G401.6 (cell line): ENCODE data around the gene USP47.
A peak's percentile ranks its signal among the peaks of the same experiment; 100 is the strongest.

Experiments
- FAIRE-seq: peaks from 2 replicates; lab custom pipeline; 2012; peaks lifted over from hg19 to GRCh38; lab: Jason Lieb, UNC

The USP47 gene

GRCh38 chr11:11864803-11865202, 23.0 kb downstream of the USP47 start:
- no peak for FAIRE-seq

GRCh38 chr11:11865449-11865848, 23.7 kb downstream of the USP47 start:
- FAIRE-seq, result no peak

- no peak for FAIRE-seq
These were observed 24.4 kb downstream of the USP47 start for GRCh38 chr11:11866203-11866602.

GRCh38 chr11:11867720-11868119, 25.9 kb downstream of the USP47 start:
- FAIRE-seq, result no peak

- FAIRE-seq, result no peak
These were observed 30.2 kb downstream of the USP47 start for GRCh38 chr11:11871991-11872401.

- FAIRE-seq, result no peak
These were observed 34.7 kb downstream of the USP47 start for GRCh38 chr11:11876458-11876857.

- peak; percentile 52 for FAIRE-seq
These were observed 38.4 kb downstream of the USP47 start for GRCh38 chr11:11880179-11880578.

GRCh38 chr11:11882539-11882938, 40.8 kb downstream of the USP47 start:
- no peak for FAIRE-seq

- no peak for FAIRE-seq
These were observed 42.6 kb downstream of the USP47 start for GRCh38 chr11:11884351-11884750.

- no peak for FAIRE-seq
These were observed 43.2 kb downstream of the USP47 start for GRCh38 chr11:11884774-11885481.

- no peak for FAIRE-seq
These were observed 52.7 kb downstream of the USP47 start for GRCh38 chr11:11894486-11894885.

- no peak for FAIRE-seq
These were observed 53.9 kb downstream of the USP47 start for GRCh38 chr11:11895672-11896071.

GRCh38 chr11:11898648-11899047, 56.9 kb downstream of the USP47 start:
- no peak for FAIRE-seq

GRCh38 chr11:11899401-11899800, 57.6 kb downstream of the USP47 start:
- FAIRE-seq, result no peak

- no peak for FAIRE-seq
These were observed 60.2 kb downstream of the USP47 start for GRCh38 chr11:11901929-11902328.

- no peak for FAIRE-seq
These were observed 68.0 kb downstream of the USP47 start for GRCh38 chr11:11909727-11910126.

- no peak for FAIRE-seq
These were observed 68.8 kb downstream of the USP47 start for GRCh38 chr11:11910541-11910940.

- FAIRE-seq, result no peak
These were observed 71.6 kb downstream of the USP47 start for GRCh38 chr11:11913395-11913794.

GRCh38 chr11:11915625-11916024, 73.9 kb downstream of the USP47 start:
- no peak for FAIRE-seq

GRCh38 chr11:11916981-11917399, 75.2 kb downstream of the USP47 start:
- no peak for FAIRE-seq

- FAIRE-seq, result peak; percentile 45
These were observed 82.1 kb downstream of the USP47 start for GRCh38 chr11:11923828-11924227.

- peak; percentile 8 for FAIRE-seq
These were observed 88.1 kb downstream of the USP47 start for GRCh38 chr11:11929920-11930319.

- FAIRE-seq, result peak; percentile 92
These were observed 89.8 kb downstream of the USP47 start for GRCh38 chr11:11931461-11932055.

GRCh38 chr11:11935536-11935935, 93.8 kb downstream of the USP47 start:
- no peak for FAIRE-seq
